ENCODE data around the gene CHODL. TPM values are rescaled to one million over a fixed set of nuclear protein-coding genes. Genes with fewer than 3 reads are reported as not detected.

CHODL gene
- total RNA-seq, 6 experiments from 2014 or later: 0.11 TPM; not detected in 5

DNA sequence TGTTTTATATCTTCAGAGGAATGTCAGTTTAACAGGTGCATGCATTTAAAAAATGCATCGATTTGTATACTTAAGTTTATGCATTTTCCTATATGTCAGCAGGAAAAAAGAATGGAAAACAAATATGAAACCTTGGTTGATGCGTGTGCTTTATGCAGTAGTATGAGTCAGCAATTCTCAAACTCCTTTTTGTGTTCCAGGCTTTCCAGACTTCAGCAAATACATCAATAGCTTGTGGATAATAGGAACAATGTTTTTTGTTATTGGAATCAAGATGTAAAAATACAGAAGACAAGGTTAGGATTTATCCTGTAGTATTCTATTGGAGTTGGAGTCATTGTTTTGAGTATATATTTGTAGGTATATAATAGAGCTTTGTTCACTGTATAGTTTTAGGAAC is 45.2 kb downstream of the CHODL start:
- no peak for ATAC-seq
- no peaks in the 10 kb centered on the region for H3K9me3 ChIP-seq
- TF ChIP-seq POLR2A (IDR thresholded peaks at IDR 0.05): no peak
- TF ChIP-seq, protein P1, sequence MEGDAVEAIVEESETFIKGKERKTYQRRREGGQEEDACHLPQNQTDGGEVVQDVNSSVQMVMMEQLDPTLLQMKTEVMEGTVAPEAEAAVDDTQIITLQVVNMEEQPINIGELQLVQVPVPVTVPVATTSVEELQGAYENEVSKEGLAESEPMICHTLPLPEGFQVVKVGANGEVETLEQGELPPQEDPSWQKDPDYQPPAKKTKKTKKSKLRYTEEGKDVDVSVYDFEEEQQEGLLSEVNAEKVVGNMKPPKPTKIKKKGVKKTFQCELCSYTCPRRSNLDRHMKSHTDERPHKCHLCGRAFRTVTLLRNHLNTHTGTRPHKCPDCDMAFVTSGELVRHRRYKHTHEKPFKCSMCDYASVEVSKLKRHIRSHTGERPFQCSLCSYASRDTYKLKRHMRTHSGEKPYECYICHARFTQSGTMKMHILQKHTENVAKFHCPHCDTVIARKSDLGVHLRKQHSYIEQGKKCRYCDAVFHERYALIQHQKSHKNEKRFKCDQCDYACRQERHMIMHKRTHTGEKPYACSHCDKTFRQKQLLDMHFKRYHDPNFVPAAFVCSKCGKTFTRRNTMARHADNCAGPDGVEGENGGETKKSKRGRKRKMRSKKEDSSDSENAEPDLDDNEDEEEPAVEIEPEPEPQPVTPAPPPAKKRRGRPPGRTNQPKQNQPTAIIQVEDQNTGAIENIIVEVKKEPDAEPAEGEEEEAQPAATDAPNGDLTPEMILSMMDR (IDR thresholded peaks at IDR 0.05): no peak
- 26% methylated on average over 2 of the region's 2 CpGs for WGBS (ENCODE audit: insufficient coverage, low coverage, low lambda C conversion rate, missing lambda C conversion rate)
- H3K4me3 ChIP-seq: no peak overlapping the region
- H3K36me3 ChIP-seq: no peaks in the 10 kb centered on the region
- H3K4me1 ChIP-seq: no peaks in the 10 kb centered on the region
- DNase-seq: no peak
- H3K27ac ChIP-seq: no peak overlapping the region
- intact Hi-C loops (cut with DNase I): no loop called here
- H3K27me3 ChIP-seq: no peaks in the 10 kb centered on the region

DNA sequence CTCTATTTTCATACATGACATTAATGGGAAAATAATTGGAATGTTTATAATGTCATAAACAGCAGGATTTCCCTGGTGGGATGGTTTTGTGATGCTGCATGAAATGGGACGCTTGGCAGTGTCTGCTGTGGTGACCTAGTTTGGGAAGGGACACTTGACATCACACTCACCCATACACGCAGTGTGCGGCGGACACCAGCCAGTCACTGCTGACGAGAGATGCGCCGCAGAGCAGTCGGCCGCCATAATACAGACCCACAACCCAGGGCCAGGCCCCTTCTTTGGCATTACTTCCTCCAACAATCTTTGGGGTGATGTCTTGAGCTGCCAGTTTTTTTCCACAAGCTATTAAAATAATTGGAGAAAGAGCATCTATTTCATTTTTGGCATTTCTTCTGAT is 49.5 kb downstream of the CHODL start:
- H3K27ac ChIP-seq: no peak overlapping the region
- TF ChIP-seq POLR2A (IDR thresholded peaks at IDR 0.05): no peak
- TF ChIP-seq, protein P1 (IDR thresholded peaks at IDR 0.05): no peak
- no peaks in the 10 kb centered on the region for H3K36me3 ChIP-seq
- no peaks in the 10 kb centered on the region for H3K4me1 ChIP-seq
- DNase-seq (no peak), ATAC-seq (no peak)
- intact Hi-C loops (cut with DNase I): no loop called here
- WGBS (ENCODE audit: insufficient coverage, low coverage, low lambda C conversion rate, missing lambda C conversion rate): 50% methylated on average over 5 of the region's 9 CpGs
- no peak overlapping the region for H3K4me3 ChIP-seq
- H3K27me3 ChIP-seq: no peaks in the 10 kb centered on the region
- no peaks in the 10 kb centered on the region for H3K9me3 ChIP-seq

DNA sequence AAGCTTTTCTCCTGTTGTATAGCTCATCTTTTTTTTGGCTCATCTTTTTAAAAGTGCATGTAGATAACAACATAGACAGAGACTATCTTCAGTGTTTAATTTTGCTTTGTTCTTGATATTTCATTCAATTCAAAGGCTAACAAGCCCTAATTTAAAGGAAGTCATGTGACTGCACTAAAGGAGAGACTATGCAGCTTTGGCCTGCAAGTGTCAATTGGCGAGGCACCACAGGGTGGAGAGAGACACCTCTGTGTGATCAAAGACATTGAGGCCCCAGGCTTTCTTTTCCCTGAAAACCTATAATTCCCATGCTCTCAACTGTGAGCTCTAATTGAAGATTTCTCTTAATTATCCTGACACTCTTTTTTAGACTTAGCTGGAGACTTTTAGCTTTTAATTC is 53.6 kb downstream of the CHODL start:
- Histone ChIP-seq H3K27me3 (no peaks in the 10 kb centered on the region), H3K36me3 (no peaks in the 10 kb centered on the region), H3K4me3 (no peak overlapping the region), H3K27ac (no peak overlapping the region), H3K9me3 (no peaks in the 10 kb centered on the region), H3K4me1 (no peaks in the 10 kb centered on the region)
- intact Hi-C loops (cut with DNase I): no loop called here
- WGBS (ENCODE audit: insufficient coverage, low coverage, low lambda C conversion rate, missing lambda C conversion rate): 29% methylated on average over 1 of the region's 1 CpG
- DNase-seq: no peak
- no peak for ATAC-seq
- TF ChIP-seq, protein P1 (IDR thresholded peaks at IDR 0.05): no peak
- TF ChIP-seq POLR2A (IDR thresholded peaks at IDR 0.05): no peak

Other genes with a start within 250 kb of the CHODL start
- not detected for gene TMPRSS15, start 159.0 kb downstream of the CHODL start, total RNA-seq